HEK293 (cell line): ENCODE data around the gene TREM1.

ENCODE experiments used
- CTCF ChIP-seq: fragments of 450-650 bp; formaldehyde crosslinking; IDR thresholded peaks from 2 replicates; pipeline ENCODE4 v1.5.1; 2016; ENCODE audit warnings: missing biosample characterization, missing genetic modification characterization
- YY1 ChIP-seq: fragments of 450-650 bp; formaldehyde crosslinking; IDR thresholded peaks from 2 replicates; pipeline ENCODE4 v1.5.1; 2018; ENCODE audit warnings: missing biosample characterization, missing genetic modification characterization
- ZNF133 ChIP-seq: fragments of 450-650 bp; formaldehyde crosslinking; IDR thresholded peaks from 2 replicates; pipeline ENCODE4 v1.5.1; 2016; ENCODE audit warnings: missing biosample characterization, missing genetic modification characterization
- ZNF16 ChIP-seq: fragments of 450-650 bp; formaldehyde crosslinking; IDR thresholded peaks from 2 replicates; pipeline ENCODE4 v1.5.1; 2016; ENCODE audit warnings: low read depth, missing biosample characterization, missing genetic modification characterization
- ZNF274 ChIP-seq, 2 experiments: fragments of 200-500 bp in 1 of 2; fragments of 450-650 bp in 1 of 2; sonication (Bioruptor generic) in 1 of 2; formaldehyde crosslinking in 1 of 2; IDR thresholded peaks; 2 replicates each; pipeline versions ENCODE4 v1.5.1 to v1.6.1; 2014 to 2016; ENCODE audit warnings: borderline replicate concordance in 1 of 2, inconsistent platforms in 1 of 2, low read length in 1 of 2, missing biosample characterization in 1 of 2, missing genetic modification characterization in 1 of 2
- ZNF776 ChIP-seq: fragments of 450-650 bp; formaldehyde crosslinking; IDR thresholded peaks from 2 replicates; pipeline ENCODE4 v1.5.0; 2017; ENCODE audit warnings: missing biosample characterization, missing genetic modification characterization, borderline replicate concordance
- ZNF785 ChIP-seq: fragments of 450-650 bp; formaldehyde crosslinking; IDR thresholded peaks from 2 replicates; pipeline ENCODE4 v1.5.1; 2016; ENCODE audit warnings: missing biosample characterization, missing genetic modification characterization

- TF ChIP-seq ZNF16 (tag by site-specific recombination) = no peak
- no peak for TF ChIP-seq CTCF
- TF ChIP-seq ZNF274 (IDR thresholded peaks at IDR 0.05; ENCODE audit: low read length) = no peak
- no peak for TF ChIP-seq ZNF274 (tag by site-specific recombination; IDR thresholded peaks at IDR 0.05; ENCODE audit: borderline replicate concordance)
- no peak for TF ChIP-seq ZNF785 (tag by site-specific recombination)
- TF ChIP-seq YY1 = no peak
- no peak for TF ChIP-seq ZNF776 (tag by site-specific recombination)
- no peak for TF ChIP-seq ZNF133 (tag by site-specific recombination)
Observed at GRCh38 chr6:41236276-41236675, 50.2 kb downstream of the TREM1 start.
